DLD1 (cell line): ENCODE results near the gene TJP3.
"Not testable (repeated sequence)": the region's sequence is repeated elsewhere in the genome, so short reads cannot be mapped to it uniquely, and the experiment has no call there.

Source experiments
- in situ Hi-C: cut with HindIII; loops from 2 replicates; pipeline ENCODE4 v1.10.0; 2017; ENCODE audit warnings: low sequenced_read_pairs

The TJP3 gene

GRCh38 chr19:3765757-3766156, 57.6 kb downstream of the TJP3 start:
- in situ Hi-C loops = not testable (repeated sequence)

GRCh38 chr19:3766520-3766919, 58.3 kb downstream of the TJP3 start:
- in situ Hi-C loops = no loop called here

GRCh38 chr19:3767050-3767449, 58.9 kb downstream of the TJP3 start:
- in situ Hi-C loops = no loop called here

GRCh38 chr19:3768015-3768747, 60.0 kb downstream of the TJP3 start:
- in situ Hi-C loops = no loop called here

GRCh38 chr19:3768748-3769099, 60.5 kb downstream of the TJP3 start:
- in situ Hi-C loops = no loop called here

- in situ Hi-C loops = no loop called here
Measured at GRCh38 chr19:3769494-3769893, 61.3 kb downstream of the TJP3 start.

- in situ Hi-C loops = no loop called here
Measured at GRCh38 chr19:3770136-3770999, 62.2 kb downstream of the TJP3 start.

GRCh38 chr19:3771000-3771905, 63.1 kb downstream of the TJP3 start:
- in situ Hi-C loops = no loop called here

GRCh38 chr19:3771906-3772455, 63.8 kb downstream of the TJP3 start, which contains the start of gene RAX2:
Gene RAX2, minus strand, starts transcription at chr19:3772228. Its CDS starts 486 bp downstream, at chr19:3771742.
- in situ Hi-C loops = no loop called here

- in situ Hi-C loops = no loop called here
Measured at GRCh38 chr19:3773814-3774515, 65.8 kb downstream of the TJP3 start.

GRCh38 chr19:3774621-3775373, 66.6 kb downstream of the TJP3 start:
- in situ Hi-C loops = no loop called here

- in situ Hi-C loops = no loop called here
Measured at GRCh38 chr19:3775374-3775711, 67.2 kb downstream of the TJP3 start.

GRCh38 chr19:3775831-3776230, 67.6 kb downstream of the TJP3 start:
- in situ Hi-C loops = no loop called here

- in situ Hi-C loops = no loop called here
Measured at GRCh38 chr19:3776479-3777040, 68.4 kb downstream of the TJP3 start.

- in situ Hi-C loops = no loop called here
Measured at GRCh38 chr19:3778104-3778867, 70.1 kb downstream of the TJP3 start.

GRCh38 chr19:3778899-3779723, 70.9 kb downstream of the TJP3 start:
- in situ Hi-C loops = no loop called here

GRCh38 chr19:3780786-3781304, 72.7 kb downstream of the TJP3 start:
- in situ Hi-C loops = no loop called here
